Kidney (tissue), 14 donors: Measurements from ENCODE around the gene LMF2. TPM values are rescaled to one million over a fixed set of nuclear protein-coding genes. Genes with fewer than 3 reads are reported as not detected.

Source experiments
- DNase-seq, 5 donors: peaks; one replicate each; pipeline ENCODE4 v3.0.0-alpha.2; 2013 to 2020
- FAIRE-seq: peaks from 2 replicates; lab custom pipeline; 2012; peaks lifted over from hg19 to GRCh38; lab: Jason Lieb, UNC
- H3K27ac ChIP-seq, 2 donors: one replicate each; pipeline ENCODE4 v1.7.0; 2013; ENCODE audit warnings: low read depth in 2 of 2, low read length in 2 of 2, inconsistent platforms in 1 of 2
- H3K27me3 ChIP-seq: one replicate; pipeline ENCODE4 v1.7.1; 2013; ENCODE audit warnings: low read length, inconsistent platforms; ENCODE audit not compliant: control insufficient read depth, insufficient read depth
- H3K36me3 ChIP-seq, 3 donors: one replicate each; pipeline versions ENCODE4 v1.7.0 to v1.7.1; 2013; ENCODE audit warnings: low read length in 3 of 3, control low read depth in 1 of 3, inconsistent platforms in 1 of 3; ENCODE audit not compliant: insufficient read depth in 3 of 3, control insufficient read depth in 2 of 3
- H3K4me1 ChIP-seq, 3 donors: one replicate each; pipeline versions ENCODE4 v1.7.0 to v1.7.1; 2013; ENCODE audit warnings: low read length in 3 of 3, inconsistent platforms in 1 of 3, low read depth in 1 of 3; ENCODE audit not compliant: control insufficient read depth in 2 of 3, insufficient read depth in 2 of 3
- H3K4me3 ChIP-seq, 3 donors: one replicate each; pipeline versions ENCODE4 v1.7.0 to v1.8.1; 2013; ENCODE audit warnings: low read length in 3 of 3, control low read depth in 1 of 3, inconsistent platforms in 1 of 3
- H3K9ac ChIP-seq, 3 donors: one replicate each; pipeline versions ENCODE4 v1.7.0 to v1.7.1; 2013; ENCODE audit warnings: low read length in 3 of 3, control low read depth in 1 of 3, inconsistent platforms in 1 of 3
- H3K9me3 ChIP-seq, 3 donors: one replicate each; pipeline versions ENCODE4 v1.7.0 to v1.7.1; 2013; ENCODE audit warnings: low read length in 3 of 3, control low read depth in 1 of 3, inconsistent platforms in 1 of 3; ENCODE audit not compliant: control insufficient read depth in 2 of 3, insufficient read depth in 1 of 3
- intact Hi-C: fragments of 100-400 bp; cut with DNase I; formaldehyde crosslinking; loops from one replicate; pipeline ENCODE4 v1.11.1; 2022
- polyA plus RNA-seq: library from polyadenylated mRNA; stranded (reverse); fragments of 350-450 nt; fragmentation: Illumina TruSeq; extraction: RNeasy Lipid Tissue Mini Kit (QIAGEN cat#74804); gene quantifications from one replicate; pipeline ENCODE4 v1.2.3, GENCODE V29; 2014; ENCODE audit warnings: low read depth, low replicate concordance; ENCODE audit not compliant: insufficient read depth
- total RNA-seq: library from RNA; stranded (reverse); fragmentation: NEBNext Ultra II Directional; extraction: Animal tissue kit (Norgen Biotek cat#: 25700); gene quantifications from one replicate; pipeline ENCODE4 v1.2.1, GENCODE V29; 2021
- TF ChIP-seq, protein P1 (sequence below): IDR thresholded peaks from 3 replicates; pipeline ENCODE4 v1.5.1; 2012; ENCODE audit warnings: mild to moderate bottlenecking, moderate library complexity, borderline replicate concordance; ENCODE audit not compliant: insufficient read depth; ENCODE audit errors: extremely low read depth
- donor health status: control.
- donor health status: control.
- donor health status: control.
- donor health status: control.
- donor health status: control.
- donor health status: DM: yes; HTN: yes; CAD: no.
- donor health status: Normal renal cell carcinoma (clear cell type).

Gene LMF2
- total and polyA plus RNA-seq, 2 donors from 2014 or later, result 41.7 to 77.9 TPM

DNA sequence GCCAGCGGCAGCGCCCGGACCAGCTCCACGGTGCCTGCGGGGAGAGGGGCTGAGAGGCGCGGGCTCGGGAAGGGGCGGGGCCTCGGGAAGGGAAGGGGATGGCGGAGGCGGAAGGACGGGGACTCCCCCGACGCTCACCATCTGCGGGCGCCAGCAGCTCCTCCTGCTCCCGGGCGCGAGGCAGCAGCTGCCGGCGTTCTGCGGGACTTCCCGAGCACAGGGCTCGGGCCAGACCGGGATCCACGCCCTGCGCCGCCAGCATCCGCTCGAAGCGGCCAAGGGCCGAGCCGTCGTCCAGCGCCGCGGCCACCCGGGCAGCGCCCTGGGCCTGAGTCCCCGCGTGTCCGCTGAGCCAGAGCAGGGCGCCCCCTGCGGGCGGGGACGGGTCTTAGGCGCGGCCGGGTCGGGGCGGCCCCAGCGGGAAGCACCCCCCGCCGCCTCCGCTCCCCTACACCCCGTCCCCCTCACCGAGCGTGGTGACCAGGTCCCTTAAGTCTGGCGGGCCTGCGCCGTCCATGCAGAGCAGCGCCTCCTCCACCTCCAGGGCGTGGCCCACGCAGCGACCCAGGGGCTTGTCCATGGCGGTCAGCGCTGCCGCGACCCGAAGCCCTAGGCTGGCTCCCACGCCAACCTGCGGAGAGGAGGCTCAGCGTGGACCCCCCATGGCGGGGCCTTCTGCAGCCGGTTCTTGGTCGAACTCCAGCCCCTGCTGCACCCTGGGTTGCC is 18.8 kb upstream of the LMF2 start:
- Histone ChIP-seq H3K9me3 (no peaks in the 10 kb centered on the region), H3K36me3 (peaks cover 0 to 7% (median 6%) of the 10 kb centered on the region in 3 donors), H3K27me3 (peaks cover 6% of the 10 kb centered on the region), H3K27ac (peak overlapping the region; percentile 89 to 95), H3K4me3 (peak overlapping the region in 2 of 3 donors; percentile 52 to 65), H3K9ac (peak overlapping the region in 1 of 3 donors; percentile 58), H3K4me1 (peaks cover 0 to 28% (median 11%) of the 10 kb centered on the region in 3 donors)
- no peak for FAIRE-seq
- TF ChIP-seq, protein P1, sequence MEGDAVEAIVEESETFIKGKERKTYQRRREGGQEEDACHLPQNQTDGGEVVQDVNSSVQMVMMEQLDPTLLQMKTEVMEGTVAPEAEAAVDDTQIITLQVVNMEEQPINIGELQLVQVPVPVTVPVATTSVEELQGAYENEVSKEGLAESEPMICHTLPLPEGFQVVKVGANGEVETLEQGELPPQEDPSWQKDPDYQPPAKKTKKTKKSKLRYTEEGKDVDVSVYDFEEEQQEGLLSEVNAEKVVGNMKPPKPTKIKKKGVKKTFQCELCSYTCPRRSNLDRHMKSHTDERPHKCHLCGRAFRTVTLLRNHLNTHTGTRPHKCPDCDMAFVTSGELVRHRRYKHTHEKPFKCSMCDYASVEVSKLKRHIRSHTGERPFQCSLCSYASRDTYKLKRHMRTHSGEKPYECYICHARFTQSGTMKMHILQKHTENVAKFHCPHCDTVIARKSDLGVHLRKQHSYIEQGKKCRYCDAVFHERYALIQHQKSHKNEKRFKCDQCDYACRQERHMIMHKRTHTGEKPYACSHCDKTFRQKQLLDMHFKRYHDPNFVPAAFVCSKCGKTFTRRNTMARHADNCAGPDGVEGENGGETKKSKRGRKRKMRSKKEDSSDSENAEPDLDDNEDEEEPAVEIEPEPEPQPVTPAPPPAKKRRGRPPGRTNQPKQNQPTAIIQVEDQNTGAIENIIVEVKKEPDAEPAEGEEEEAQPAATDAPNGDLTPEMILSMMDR, result peak; percentile 51
- intact Hi-C loops, result no loop called here
- DNase-seq, result peak; percentile 85 to 97 (median 87)

DNA sequence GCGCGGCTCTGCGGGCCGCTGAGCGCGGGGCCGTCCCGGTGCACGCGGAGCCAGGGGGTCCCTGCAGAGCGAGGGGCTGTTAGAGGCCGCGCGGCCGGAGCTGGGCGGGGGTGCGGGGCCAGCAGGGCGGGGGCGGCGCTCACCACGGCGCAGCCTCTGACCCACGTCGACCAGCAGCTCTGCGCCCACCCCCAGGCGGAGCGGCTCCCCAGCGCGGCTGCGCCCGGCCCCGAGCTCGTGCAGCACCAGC is 18.3 kb upstream of the LMF2 start:
- Histone ChIP-seq H3K4me3 (peak overlapping the region in 2 of 3 donors; percentile 24 to 65), H3K4me1 (peaks cover 0 to 25% (median 11%) of the 10 kb centered on the region in 3 donors), H3K9me3 (no peaks in the 10 kb centered on the region), H3K27ac (peak overlapping the region; percentile 89 to 95), H3K36me3 (peaks cover 0 to 7% (median 6%) of the 10 kb centered on the region in 3 donors), H3K27me3 (peaks cover 2% of the 10 kb centered on the region), H3K9ac (no peak overlapping the region)
- DNase-seq, result peak in 1 of 5 donors; percentile 91
- TF ChIP-seq, protein P1, result peak; percentile 29
- intact Hi-C loops, result no loop called here
- FAIRE-seq, result no peak

DNA sequence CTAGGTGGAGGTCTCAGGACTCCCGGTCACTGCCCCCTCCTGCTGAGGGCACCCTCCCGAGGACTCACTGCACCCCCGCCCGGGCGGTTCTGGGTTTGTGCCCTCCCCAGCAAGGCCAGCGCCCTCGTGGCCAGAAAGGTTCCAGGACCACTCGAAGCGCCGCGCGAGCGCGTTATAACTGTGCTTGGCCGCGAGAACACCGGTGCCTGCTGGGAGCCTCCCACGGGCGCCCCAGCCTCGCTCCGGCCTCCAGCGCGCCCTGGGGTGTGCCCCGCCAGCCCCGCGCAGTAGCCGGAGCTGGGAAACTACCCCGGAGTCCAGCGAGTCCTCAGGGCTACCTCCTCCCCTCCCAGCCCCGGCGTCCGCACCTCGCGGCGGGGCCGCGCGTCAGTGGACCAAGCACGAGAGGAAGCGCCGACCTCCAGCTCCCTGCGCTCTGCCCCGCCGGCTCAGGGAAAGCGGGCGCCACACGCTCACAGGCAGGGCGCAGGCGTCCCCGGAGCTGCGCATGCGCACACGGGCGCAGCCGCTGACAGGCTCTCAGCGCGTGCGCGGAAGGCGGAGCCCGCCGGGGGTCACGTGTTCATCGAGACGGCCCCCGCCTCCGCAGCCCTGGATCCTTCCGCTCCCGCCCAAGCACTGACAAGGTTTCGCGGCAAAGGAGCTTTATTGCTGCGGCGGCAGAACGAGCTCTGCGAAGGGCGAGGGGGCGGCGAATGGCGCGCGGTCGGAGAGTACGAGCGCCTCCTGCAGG is 17.8 kb upstream of the LMF2 start, which contains the start of gene SCO2:
SCO2 (minus strand) TSS at position 495 of the 754 bp plus-strand sequence. CDS start 1,187 bp downstream, outside the sequence.
- peak within 1 kb of the TSS; percentile 36 to 65 (median 52) for H3K4me3 ChIP-seq
- H3K9ac ChIP-seq, result peak within 1 kb of the TSS in 1 of 3 donors; percentile 61
- peak; percentile 97 to 99 (median 99) for DNase-seq
- H3K4me1 ChIP-seq, result peaks cover 0 to 22% (median 11%) of the 10 kb centered on the region in 3 donors
- TF ChIP-seq, protein P1, result no peak
- H3K27ac ChIP-seq, result peak within 1 kb of the TSS; percentile 89 to 95
- H3K9me3 ChIP-seq, result no peaks in the 10 kb centered on the region
- FAIRE-seq, result no peak
- H3K27me3 ChIP-seq, result peaks cover 2% of the 10 kb centered on the region
- intact Hi-C loops, result no loop called here
- peaks cover 0 to 7% (median 6%) of the 10 kb centered on the region in 3 donors for H3K36me3 ChIP-seq
